ENCODE measurements around the gene GARNL3.

- TF ChIP-seq REST (tag by site-specific recombination; IDR thresholded peaks at IDR 0.05) (no peak), ZBTB10 (tag by site-specific recombination; IDR thresholded peaks at IDR 0.05) (no peak), ZNF132 (tag by site-specific recombination; IDR thresholded peaks at IDR 0.05; ENCODE audit: borderline replicate concordance) (no peak), RBAK (tag by site-specific recombination; IDR thresholded peaks at IDR 0.05) (no peak), ZNF112 (tag by site-specific recombination; IDR thresholded peaks at IDR 0.05) (no peak), ATF2 (tag by site-specific recombination; IDR thresholded peaks at IDR 0.05; ENCODE audit: low read depth) (no peak), ZNF707 (tag by site-specific recombination; IDR thresholded peaks at IDR 0.05) (no peak)
Measured at GRCh38 chr9:127421057-127421456, 156.5 kb downstream of the GARNL3 start.
